A549 treated with ZK216348 at 1 μM for 4 hours (cell line): ENCODE results near the gene SH3BGRL. TPM values are rescaled to one million over a fixed set of nuclear protein-coding genes. Genes with fewer than 3 reads are reported as not detected.

Source experiments
- total RNA-seq: library from RNA; stranded (reverse); fragments of 200-300 nt; extraction: Qiagen RNA extraction; gene quantifications from 5 replicates; pipeline ENCODE4 v1.2.3, GENCODE V29; 2022; ENCODE audit warnings: low read depth

Gene SH3BGRL
- total RNA-seq: 29.2 to 53.7 TPM (median 48.6 TPM) in 5 replicates

DNA sequence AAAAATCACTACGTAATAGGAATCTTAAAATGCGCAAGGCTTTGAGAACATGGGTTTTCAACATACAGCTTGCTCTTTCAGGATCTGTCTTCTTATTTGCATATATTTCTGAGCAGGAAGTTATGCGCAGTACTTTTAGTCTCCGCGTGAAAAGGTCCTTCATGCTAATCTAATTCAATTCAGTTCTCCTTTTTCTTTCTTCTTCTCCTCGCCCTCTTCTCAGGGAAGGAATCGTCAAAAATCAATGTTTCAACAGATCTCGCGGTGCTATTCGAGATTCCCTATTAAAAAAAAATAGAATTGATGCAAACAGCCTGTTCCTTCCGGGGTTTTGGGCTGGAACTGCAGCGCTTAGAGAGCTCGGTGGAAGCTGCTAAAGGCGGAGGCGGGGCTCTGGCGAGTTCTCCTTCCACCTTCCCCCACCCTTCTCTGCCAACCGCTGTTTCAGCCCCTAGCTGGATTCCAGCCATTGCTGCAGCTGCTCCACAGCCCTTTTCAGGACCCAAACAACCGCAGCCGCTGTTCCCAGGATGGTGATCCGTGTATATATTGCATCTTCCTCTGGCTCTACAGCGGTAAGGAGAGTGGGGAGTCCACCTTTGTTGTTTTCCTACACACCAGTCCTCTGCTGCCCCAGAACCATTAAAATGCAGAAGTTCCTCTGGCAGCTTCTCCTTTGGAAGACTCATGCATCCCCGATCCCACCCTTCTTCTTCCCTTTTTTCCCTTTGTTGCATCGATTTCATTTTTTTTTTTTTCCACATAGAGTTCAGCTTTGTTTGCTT lies at the start of gene SH3BGRL, which contains the start of gene HMGN5:
Gene SH3BGRL, plus strand, starts transcription at position 432 of the 785 bp plus-strand sequence. Its CDS starts 99 bp downstream, at position 531.
Gene HMGN5, minus strand, starts transcription at position 243 of the 785 bp plus-strand sequence. CDS start 80,364 bp downstream, outside the sequence.

Other genes starting within 250 kb of the SH3BGRL start
- 1.7 to 4.9 TPM (median 2.4 TPM) in 5 replicates for gene HMGN5, start 189 bp upstream of the SH3BGRL start, total RNA-seq